SJSA1 (cell line): ENCODE results near the gene PGA5. TPM values are rescaled to one million over a fixed set of nuclear protein-coding genes. Genes with fewer than 3 reads are reported as not detected.
"Not testable (repeated sequence)": the region's sequence is repeated elsewhere in the genome, so short reads cannot be mapped to it uniquely, and the experiment has no call there.

Source experiments
- DNase-seq, 2 experiments: peaks; one replicate each; pipeline ENCODE4 v3.0.0-alpha.2; 2015 to 2020; ENCODE audit warnings: low spot score in 2 of 2, low read depth in 1 of 2
- H3K27ac ChIP-seq: fragments of 250-450 bp; sonication (Bioruptor Pico); 2 replicates; pipeline ENCODE4 v1.5.1; 2020; ENCODE audit warnings: mild to moderate bottlenecking, moderate library complexity
- H3K27me3 ChIP-seq: fragments of 250-450 bp; sonication (Bioruptor Pico); replicated peaks from 2 replicates; pipeline ENCODE4 v1.5.1; 2020; ENCODE audit warnings: mild to moderate bottlenecking, moderate library complexity
- H3K36me3 ChIP-seq: fragments of 250-450 bp; sonication (Bioruptor Pico); 2 replicates; pipeline ENCODE4 v1.5.1; 2020; ENCODE audit warnings: mild to moderate bottlenecking
- H3K4me1 ChIP-seq: fragments of 250-450 bp; sonication (Bioruptor Pico); replicated peaks from 2 replicates; pipeline ENCODE4 v1.6.1; 2021; ENCODE audit warnings: mild to moderate bottlenecking
- H3K4me3 ChIP-seq: fragments of 250-450 bp; sonication (Bioruptor Pico); 2 replicates; pipeline ENCODE4 v1.5.1; 2020; ENCODE audit warnings: mild to moderate bottlenecking
- H3K9me3 ChIP-seq: fragments of 250-450 bp; sonication (Bioruptor Pico); replicated peaks from 2 replicates; pipeline ENCODE4 v1.5.1; 2020; ENCODE audit warnings: mild to moderate bottlenecking
- total RNA-seq: library from RNA; depleted of rRNA; stranded (reverse); fragments of >200 nt; shearing (Covaris generic); gene quantifications from 2 replicates; pipeline ENCODE4 v1.2.3, GENCODE V29; 2014

PGA5 gene
- total RNA-seq, 1 experiment from 2014 or later, result not detected

GRCh38 chr11:61211327-61211952 is 29.5 kb upstream of the PGA5 start:
- not testable (repeated sequence) for H3K27me3 ChIP-seq, H3K9me3 ChIP-seq, H3K4me1 ChIP-seq, H3K36me3 ChIP-seq, DNase-seq, H3K4me3 ChIP-seq, H3K27ac ChIP-seq

GRCh38 chr11:61212202-61212601 is 28.8 kb upstream of the PGA5 start:
- H3K9me3 ChIP-seq, H3K27ac ChIP-seq, H3K4me3 ChIP-seq, H3K4me1 ChIP-seq, H3K27me3 ChIP-seq, H3K36me3 ChIP-seq, DNase-seq: not testable (repeated sequence)

DNA sequence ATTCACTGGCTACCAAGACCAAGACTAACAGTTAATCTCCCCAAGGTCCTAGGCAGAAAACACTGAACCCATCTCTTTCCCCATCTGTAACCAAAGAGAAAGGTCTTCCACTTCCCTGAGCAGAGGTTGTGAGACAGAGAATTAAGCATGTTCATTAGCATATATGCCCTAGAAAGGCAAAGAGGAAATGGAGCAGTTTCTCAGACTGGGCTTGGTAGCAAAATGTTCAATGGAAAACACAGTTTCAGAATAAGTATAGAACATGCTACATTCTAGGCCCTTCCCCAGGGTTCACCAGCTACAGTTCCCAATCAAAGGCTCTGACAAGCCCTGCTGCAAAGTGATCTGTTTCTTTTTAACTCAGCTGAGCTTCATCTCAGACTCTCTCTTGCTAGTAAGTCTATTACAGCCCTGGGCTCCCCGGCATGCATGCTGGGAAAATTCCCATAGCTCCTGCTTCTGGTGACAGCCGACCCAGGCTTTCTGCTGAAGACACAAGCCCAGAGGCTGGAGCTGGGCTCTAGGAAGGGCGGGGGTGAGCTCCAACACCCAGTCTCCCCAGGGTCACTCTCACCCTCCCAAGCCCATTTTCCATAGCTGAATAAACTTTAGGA is 27.2 kb upstream of the PGA5 start:
- not testable (repeated sequence) for H3K36me3 ChIP-seq, H3K4me1 ChIP-seq, H3K27ac ChIP-seq, H3K4me3 ChIP-seq, DNase-seq, H3K9me3 ChIP-seq, H3K27me3 ChIP-seq

DNA sequence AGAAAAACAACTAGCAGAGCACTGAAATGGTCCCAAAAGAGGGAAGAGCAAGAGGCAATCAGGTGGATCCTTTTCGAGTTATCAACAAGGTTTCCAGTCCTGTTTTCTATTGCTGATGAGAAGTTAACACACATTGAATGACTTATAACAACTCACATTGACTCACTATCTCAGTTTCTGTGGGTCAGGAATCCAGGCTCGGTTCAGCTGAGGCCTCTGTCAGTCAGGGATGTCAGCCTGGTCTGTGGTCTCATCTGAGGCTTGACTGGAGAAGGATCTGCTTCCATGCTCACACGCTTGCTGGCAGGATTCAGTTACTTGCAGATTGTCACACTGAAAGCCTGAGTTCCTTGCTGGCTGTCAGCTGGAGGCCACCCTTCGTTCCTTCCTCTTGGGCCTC is 22.7 kb upstream of the PGA5 start:
- H3K4me1 ChIP-seq, DNase-seq, H3K4me3 ChIP-seq, H3K36me3 ChIP-seq, H3K9me3 ChIP-seq, H3K27me3 ChIP-seq, H3K27ac ChIP-seq: not testable (repeated sequence)

DNA sequence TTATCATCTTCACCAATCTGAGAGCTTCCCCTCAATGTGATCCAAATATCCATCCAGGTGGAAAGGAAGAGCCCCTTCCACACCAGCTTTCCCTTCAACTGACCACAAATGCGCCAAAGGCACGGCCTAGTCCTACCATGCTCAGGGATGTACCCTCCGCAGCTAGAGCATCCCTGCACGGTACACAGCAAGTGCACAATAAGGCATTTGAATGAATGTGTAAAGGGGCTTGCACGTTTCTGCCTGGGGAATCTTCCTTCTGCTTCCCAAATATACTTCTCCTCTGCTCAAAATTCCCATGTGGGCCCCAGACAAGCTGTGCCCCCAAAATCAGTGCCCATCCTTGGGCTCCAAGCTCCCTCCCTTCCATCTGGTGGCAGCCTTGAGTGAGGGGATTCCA is 22.0 kb upstream of the PGA5 start:
- H3K4me3 ChIP-seq, H3K9me3 ChIP-seq, H3K27ac ChIP-seq, H3K27me3 ChIP-seq, H3K4me1 ChIP-seq, H3K36me3 ChIP-seq: not testable (repeated sequence)
- DNase-seq, result peak in 1 of 2 experiments; percentile 13

DNA sequence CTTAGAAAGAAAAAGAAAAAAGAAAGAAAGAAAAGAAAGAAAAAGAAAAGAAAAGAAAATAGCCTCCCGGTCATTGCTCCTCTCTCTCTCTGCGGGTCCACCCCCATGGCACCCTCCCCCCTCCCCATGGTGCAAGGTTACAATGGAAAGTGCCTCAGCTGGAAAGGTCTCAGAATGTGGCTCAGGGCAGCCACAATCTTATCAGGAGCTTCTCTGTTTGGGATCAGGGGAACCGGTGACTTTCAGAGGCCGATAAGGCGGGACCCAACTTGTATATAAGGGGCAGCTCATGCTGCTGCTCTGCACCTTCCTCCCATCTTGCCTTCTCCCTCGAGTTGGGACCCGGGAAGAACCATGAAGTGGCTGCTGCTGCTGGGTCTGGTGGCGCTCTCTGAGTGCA is 18.9 kb upstream of the PGA5 start, which contains the start of gene PGA4:
Gene PGA4, plus strand, starts transcription at position 301 of the 400 bp plus-strand sequence. Its CDS starts 54 bp downstream, at position 355.
- not testable (repeated sequence) for H3K9me3 ChIP-seq, DNase-seq, H3K4me1 ChIP-seq, H3K27me3 ChIP-seq, H3K4me3 ChIP-seq, H3K27ac ChIP-seq, H3K36me3 ChIP-seq

GRCh38 chr11:61222692-61223091 is 18.3 kb upstream of the PGA5 start:
- not testable (repeated sequence) for H3K36me3 ChIP-seq, DNase-seq, H3K27ac ChIP-seq, H3K4me3 ChIP-seq, H3K4me1 ChIP-seq, H3K9me3 ChIP-seq, H3K27me3 ChIP-seq

DNA sequence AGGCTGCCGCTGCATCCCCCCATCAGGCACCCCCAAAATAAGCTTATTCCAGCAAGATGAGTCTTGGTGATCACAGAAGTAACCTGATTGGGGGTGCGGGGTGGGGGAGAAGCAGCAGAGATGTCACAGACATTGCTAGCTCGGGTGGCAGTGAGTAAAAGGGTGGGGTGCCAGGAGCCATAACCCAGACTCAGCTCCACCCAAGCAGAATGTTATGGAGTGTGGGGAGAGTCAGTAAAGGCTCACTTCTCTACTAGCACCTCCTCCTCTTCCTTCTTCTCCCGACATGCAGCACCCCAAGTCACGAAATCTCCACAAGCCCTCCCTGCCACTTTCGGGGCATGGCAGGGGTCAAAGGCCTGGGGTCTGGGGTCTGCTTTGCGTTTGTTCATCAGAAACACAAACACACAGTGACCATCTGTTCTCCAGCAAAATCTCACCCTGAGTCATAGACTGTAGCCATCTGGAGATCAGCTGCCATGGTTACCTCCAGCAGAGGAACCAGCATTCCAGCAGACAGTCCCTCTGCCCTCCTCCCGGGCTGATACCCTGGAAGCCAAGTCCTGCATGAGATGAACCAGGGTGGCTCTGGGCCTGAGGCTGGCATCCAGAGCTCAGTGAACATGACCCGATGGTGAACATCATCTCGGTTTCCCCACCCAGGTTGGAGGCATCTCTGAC is 14.4 kb upstream of the PGA5 start:
- not testable (repeated sequence) for H3K9me3 ChIP-seq, H3K27me3 ChIP-seq, H3K36me3 ChIP-seq, H3K4me3 ChIP-seq, DNase-seq, H3K4me1 ChIP-seq, H3K27ac ChIP-seq

DNA sequence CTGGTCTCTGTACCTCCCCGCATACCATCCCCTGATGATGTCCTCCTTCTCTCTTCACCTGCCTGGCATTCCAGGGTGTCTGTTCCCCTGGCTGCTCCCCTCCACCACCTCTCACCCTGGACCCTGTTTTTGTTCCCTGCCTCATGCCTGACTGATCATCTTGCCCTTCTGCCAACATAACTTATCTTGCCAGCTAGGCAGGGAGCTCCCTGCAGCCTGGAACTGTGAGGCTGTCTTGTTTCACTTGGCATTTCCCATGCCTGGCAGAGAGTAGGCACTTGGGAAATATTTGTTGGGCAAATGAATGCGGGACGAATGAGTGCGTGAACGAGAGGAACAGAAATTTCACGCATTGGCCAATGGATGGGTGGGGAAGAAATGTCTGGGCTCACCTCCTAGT is 11.5 kb upstream of the PGA5 start:
- not testable (repeated sequence) for DNase-seq, H3K27ac ChIP-seq, H3K4me3 ChIP-seq, H3K4me1 ChIP-seq, H3K9me3 ChIP-seq, H3K27me3 ChIP-seq, H3K36me3 ChIP-seq

GRCh38 chr11:61231033-61231432 is 9.9 kb upstream of the PGA5 start:
- not testable (repeated sequence) for H3K4me1 ChIP-seq, H3K27ac ChIP-seq, DNase-seq, H3K9me3 ChIP-seq, H3K36me3 ChIP-seq, H3K4me3 ChIP-seq, H3K27me3 ChIP-seq

DNA sequence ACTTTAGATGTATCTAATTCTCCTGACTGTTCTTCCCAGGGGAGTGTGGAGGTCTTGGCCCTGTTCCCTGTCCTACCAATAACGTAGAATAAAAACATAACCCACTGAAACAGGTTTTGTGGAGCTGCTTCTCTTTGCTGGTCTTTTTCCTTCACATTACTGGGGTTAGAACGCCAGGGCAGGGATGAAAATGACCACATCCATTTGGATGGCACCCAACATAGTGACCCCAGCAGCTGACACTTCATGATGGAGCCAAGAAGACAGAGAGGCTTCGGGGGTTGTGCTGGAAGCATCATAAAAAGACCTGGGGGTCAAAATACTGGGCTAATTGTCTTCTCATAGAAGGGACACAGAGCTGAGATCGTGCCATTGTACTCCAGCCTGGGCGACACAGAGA is 9.4 kb upstream of the PGA5 start:
- H3K27ac ChIP-seq, H3K9me3 ChIP-seq, H3K4me1 ChIP-seq, H3K27me3 ChIP-seq, H3K36me3 ChIP-seq, H3K4me3 ChIP-seq, DNase-seq: not testable (repeated sequence)

DNA sequence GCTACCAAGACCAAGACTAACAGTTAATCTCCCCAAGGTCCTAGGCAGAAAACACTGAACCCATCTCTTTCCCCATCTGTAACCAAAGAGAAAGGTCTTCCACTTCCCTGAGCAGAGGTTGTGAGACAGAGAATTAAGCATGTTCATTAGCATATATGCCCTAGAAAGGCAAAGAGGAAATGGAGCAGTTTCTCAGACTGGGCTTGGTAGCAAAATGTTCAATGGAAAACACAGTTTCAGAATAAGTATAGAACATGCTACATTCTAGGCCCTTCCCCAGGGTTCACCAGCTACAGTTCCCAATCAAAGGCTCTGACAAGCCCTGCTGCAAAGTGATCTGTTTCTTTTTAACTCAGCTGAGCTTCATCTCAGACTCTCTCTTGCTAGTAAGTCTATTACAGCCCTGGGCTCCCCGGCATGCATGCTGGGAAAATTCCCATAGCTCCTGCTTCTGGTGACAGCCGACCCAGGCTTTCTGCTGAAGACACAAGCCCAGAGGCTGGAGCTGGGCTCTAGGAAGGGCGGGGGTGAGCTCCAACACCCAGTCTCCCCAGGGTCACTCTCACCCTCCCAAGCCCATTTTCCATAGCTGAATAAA is 8.3 kb upstream of the PGA5 start:
- H3K4me3 ChIP-seq, DNase-seq, H3K27me3 ChIP-seq, H3K36me3 ChIP-seq, H3K9me3 ChIP-seq, H3K4me1 ChIP-seq, H3K27ac ChIP-seq: not testable (repeated sequence)

DNA sequence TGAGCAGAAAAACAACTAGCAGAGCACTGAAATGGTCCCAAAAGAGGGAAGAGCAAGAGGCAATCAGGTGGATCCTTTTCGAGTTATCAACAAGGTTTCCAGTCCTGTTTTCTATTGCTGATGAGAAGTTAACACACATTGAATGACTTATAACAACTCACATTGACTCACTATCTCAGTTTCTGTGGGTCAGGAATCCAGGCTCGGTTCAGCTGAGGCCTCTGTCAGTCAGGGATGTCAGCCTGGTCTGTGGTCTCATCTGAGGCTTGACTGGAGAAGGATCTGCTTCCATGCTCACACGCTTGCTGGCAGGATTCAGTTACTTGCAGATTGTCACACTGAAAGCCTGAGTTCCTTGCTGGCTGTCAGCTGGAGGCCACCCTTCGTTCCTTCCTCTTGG is 3.8 kb upstream of the PGA5 start:
- not testable (repeated sequence) for H3K4me1 ChIP-seq, H3K4me3 ChIP-seq, H3K36me3 ChIP-seq, H3K9me3 ChIP-seq, H3K27ac ChIP-seq, H3K27me3 ChIP-seq, DNase-seq

DNA sequence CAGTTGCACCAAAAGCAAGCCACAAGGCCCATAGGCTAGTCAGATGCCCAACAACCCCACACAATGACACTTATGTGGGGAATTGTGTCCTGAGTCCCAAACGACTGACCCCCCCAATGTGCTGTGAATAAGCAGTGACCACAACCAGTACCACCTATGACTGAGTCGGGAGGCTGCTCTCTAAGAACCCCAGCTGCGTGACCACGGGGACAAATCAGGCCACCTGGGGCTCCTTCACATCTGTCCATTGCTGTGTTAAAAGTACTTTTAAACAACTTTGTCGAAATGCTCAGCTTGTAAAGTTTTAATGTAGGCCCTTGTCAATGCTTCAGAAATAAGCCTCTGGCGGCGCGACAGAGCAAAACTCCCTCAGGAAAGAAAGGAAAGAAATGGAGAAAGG is 687 bp upstream of the PGA5 start:
- DNase-seq, H3K4me1 ChIP-seq, H3K27ac ChIP-seq, H3K27me3 ChIP-seq, H3K4me3 ChIP-seq, H3K36me3 ChIP-seq, H3K9me3 ChIP-seq: not testable (repeated sequence)
